Suppressor macrophage treated with lipopolysaccharide for 1 hour (primary cell): ENCODE results near the gene TIMM21.

Experiments used
- DNase-seq, 3 donors: peaks; one replicate each; pipeline ENCODE4 v3.0.0-alpha.2; 2020 to 2022

The TIMM21 gene

DNA sequence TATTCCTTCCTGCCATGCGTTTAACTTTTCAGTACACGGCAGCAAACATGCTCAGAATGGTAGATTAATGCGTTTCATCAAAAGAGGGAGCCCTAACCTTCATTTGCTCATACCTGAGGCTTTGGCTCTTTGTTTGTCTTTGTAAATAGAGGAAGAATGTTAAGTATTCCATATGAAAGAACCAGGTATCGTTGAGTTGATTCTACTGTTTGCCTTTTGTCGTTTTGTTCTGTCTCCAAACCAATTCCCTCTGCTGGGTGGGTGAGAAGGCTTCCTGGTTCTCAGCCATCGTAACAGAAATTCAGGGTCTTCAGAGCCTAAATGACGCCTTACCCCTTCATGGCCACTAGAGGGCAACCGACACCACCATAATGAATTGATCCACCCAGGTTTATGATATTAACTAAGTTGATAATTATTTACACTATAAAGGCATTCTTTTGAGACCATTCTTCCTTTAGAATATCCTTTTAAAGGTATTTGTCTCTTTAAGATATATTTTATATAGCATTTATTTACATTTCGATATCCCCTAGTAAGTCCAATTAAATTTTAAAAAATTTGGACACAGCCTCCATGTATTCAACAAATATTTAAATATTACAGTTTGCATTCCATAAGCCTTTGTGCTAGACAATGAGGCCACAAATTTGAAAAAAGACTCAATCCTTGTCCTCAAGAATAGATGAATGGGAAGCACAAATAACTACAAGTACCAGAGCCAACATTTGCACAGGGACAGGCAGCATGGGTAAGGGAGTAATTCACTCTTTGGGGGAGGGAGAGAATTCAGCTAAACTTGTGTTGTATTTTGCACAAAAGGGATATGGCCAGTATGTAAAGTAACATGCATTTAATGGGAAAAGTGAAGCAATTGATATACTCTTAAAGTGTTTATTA lies 48.1 kb downstream of the TIMM21 start:
- DNase-seq = peak; percentile 67 to 81 (median 75)

DNA sequence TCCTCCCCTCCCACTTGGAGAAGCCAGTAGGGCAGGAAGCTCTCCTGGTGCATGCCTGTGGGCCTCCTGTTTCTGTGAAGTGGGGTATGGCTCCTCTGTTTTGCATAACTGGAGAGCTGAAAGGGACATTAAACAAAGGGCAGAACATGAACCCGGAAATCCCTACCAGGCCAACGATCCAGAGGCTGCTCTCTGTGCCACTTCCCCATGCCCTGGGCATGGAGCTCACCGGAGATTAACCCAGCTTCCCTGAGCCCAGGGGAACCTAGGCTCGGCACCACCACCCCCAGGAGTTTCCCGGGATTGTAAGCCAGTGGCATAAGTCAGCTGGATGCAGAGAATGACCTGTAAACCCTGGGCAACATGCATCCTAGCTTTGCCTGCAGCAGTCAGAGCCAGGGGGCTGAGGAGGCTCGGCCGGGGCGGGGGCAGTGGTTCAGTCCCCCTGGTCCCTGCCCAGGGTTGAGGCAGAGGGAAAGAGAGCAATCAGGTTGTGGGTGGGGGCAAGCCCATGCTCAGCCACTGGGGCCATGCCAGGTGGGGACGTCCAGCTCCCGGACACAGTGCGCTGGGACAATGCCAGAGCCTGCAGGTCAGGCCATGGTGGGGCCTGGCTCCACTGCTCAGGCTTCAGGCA lies 49.5 kb downstream of the TIMM21 start:
- DNase-seq = no peak

DNA sequence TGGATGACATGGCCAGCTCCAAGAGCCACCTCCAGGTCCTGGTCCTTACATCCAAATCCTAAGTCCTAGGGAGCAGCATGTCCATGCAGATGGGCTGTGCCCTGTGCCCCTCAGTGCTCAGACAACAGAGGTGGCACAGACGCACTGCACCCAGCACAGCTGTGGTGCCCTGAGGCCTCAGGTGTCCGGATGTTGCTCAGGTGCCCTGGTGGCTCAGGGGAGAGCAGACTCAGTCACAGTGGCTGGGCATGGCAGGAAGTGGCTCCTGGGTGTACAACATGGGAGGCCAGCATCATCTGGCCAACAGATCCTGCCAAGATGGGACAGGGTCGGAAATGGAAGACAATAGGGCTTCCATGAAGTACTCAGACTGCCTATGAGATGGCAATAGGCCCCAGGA lies 50.1 kb downstream of the TIMM21 start:
- no peak for DNase-seq

DNA sequence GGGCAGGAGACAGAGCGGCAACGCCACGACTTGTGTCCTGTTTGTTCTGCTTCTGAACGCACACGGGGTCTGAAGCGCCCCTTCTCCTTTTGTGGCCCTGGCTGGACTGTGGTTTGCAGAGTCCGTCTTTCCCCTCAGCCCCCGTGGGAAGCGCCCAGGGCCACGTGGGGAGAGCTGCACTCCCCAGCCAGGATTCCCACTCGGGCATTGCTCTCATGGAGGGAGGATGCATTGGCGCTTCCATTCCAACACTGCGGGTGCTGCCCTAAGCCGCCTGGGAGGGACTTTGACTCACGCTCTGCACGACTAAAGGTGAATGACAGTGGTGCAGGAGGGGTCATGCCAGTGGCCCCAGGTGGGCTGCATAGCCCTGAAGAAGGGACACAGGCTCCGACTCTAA lies 52.5 kb downstream of the TIMM21 start:
- DNase-seq = peak in 1 of 3 donors; percentile 33

DNA sequence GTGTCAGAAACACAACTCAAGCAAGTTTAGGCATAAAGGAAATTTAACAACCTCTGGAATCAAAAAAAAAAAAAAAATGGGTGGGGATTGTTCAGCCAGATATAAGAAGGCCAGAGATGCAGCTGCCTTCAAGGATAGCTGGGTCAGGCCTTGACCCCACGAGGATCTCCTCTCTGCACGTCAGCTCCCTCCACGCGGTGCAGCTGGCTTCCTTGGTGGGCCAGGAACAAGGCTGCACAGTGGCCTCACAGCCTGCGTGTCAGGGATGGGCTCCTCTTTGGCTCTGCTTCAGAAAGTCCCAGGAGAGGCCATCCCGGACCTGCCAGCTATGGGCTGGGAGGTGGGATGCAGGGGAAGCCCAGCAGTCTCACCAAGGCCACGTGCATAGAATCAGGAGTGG lies 55.5 kb downstream of the TIMM21 start:
- DNase-seq = no peak

DNA sequence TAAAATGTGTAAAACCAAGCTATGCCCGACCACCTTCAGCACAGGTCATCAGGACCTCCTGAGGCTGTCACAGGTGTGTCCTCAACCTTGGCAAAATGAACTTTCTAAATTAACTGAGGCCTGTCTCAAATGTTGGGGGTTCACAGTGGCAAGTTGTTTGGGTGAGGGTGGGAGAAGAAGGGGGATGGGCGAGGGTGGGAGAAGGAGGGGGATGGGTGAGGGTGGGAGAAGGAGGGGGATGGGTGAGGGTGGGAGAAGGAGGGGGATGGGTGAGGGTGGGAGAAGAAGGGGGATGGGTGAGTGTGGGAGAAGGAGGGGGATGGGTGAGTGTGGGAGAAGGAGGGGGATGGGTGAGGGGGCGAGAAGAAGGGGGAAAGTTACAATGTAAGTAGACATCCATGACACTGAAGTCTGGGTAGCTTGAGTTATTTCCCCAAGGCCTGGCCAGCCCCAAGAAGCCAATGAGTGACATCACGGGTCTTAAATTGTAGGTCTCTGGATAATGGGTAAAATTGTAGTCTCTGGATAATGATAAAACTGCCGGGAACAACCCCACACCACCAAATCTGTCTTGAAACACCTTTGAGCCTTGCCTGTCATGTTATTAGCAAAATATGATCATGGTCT lies 56.3 kb downstream of the TIMM21 start:
- no peak for DNase-seq
